A673 (cell line): ENCODE measurements around the gene P4HA2. TPM values are rescaled to one million over a fixed set of nuclear protein-coding genes. Genes with fewer than 3 reads are reported as not detected.
A peak's percentile ranks its signal among the peaks of the same experiment; 100 is the strongest.

Experiments
- BruUV-seq: library from RNA; stranded (reverse); fragments of 400-500 nt; replicated peaks from 2 replicates; lab custom pipeline; 2021; lab: Mats Ljungman, UMichigan
- CTCF ChIA-PET: fragments of 300-600 bp; sonication (Branson Sonifier 250); formaldehyde crosslinking; loops from one replicate; lab custom pipeline; 2022; ENCODE audit warnings: antibody characterized with exemption; lab: Charles Lee
- POLR2A ChIA-PET: fragments of 300-600 bp; sonication (Branson Sonifier 250); formaldehyde crosslinking; loops from one replicate; lab custom pipeline; 2022; ENCODE audit warnings: antibody characterized with exemption; ENCODE audit not compliant: low non-redundant PET; lab: Charles Lee
- DNase-seq: peaks from one replicate; pipeline ENCODE4 v3.0.0-alpha.2; 2015; ENCODE audit warnings: low spot score
- H3K27ac ChIP-seq: fragments of 200-600 bp; sonication (generic); 2 replicates; pipeline ENCODE4 v1.5.1; 2016; ENCODE audit warnings: mixed run types, low read depth, mild to moderate bottlenecking, mixed read lengths, antibody characterized with exemption, low read length; ENCODE audit not compliant: poor library complexity, severe bottlenecking
- H3K27me3 ChIP-seq: fragments of 200-600 bp; sonication (generic); replicated peaks from 2 replicates; pipeline ENCODE4 v1.6.1; 2017; ENCODE audit warnings: mixed run types, low read depth, mild to moderate bottlenecking, mixed read lengths, antibody characterized with exemption, low read length; ENCODE audit not compliant: insufficient read depth, poor library complexity
- H3K36me3 ChIP-seq: fragments of 200-600 bp; sonication (generic); 2 replicates; pipeline ENCODE4 v1.6.1; 2016; ENCODE audit warnings: mixed run types, mild to moderate bottlenecking, mixed read lengths, antibody characterized with exemption, low read length; ENCODE audit not compliant: insufficient read depth, poor library complexity, severe bottlenecking
- H3K4me1 ChIP-seq: fragments of 200-600 bp; sonication (generic); 2 replicates; pipeline ENCODE4 v1.6.1; 2017; ENCODE audit warnings: mixed run types, mild to moderate bottlenecking, mixed read lengths, antibody characterized with exemption, low read length; ENCODE audit not compliant: insufficient read depth, poor library complexity, severe bottlenecking
- H3K4me3 ChIP-seq: fragments of 200-600 bp; sonication (generic); 2 replicates; pipeline ENCODE4 v1.5.1; 2016; ENCODE audit warnings: low read depth, mixed run types, mild to moderate bottlenecking, mixed read lengths, low read length; ENCODE audit not compliant: poor library complexity, severe bottlenecking
- H3K9me3 ChIP-seq: fragments of 200-600 bp; sonication (generic); 2 replicates; pipeline ENCODE4 v1.6.1; 2016; ENCODE audit warnings: mixed run types, low read depth, mild to moderate bottlenecking, mixed read lengths, antibody characterized with exemption, low read length; ENCODE audit not compliant: poor library complexity, severe bottlenecking
- EZH2 ChIP-seq: fragments of 200-600 bp; sonication (generic); IDR thresholded peaks from 2 replicates; pipeline ENCODE4 v1.6.1; 2017; ENCODE audit warnings: borderline replicate concordance, low read depth, mild to moderate bottlenecking, mixed read lengths, antibody characterized with exemption, low read length; ENCODE audit not compliant: poor library complexity, severe bottlenecking
- intact Hi-C: fragments of 100-400 bp; cut with micrococcal nuclease; formaldehyde crosslinking; loops from one replicate; pipeline ENCODE4 v1.10.0; 2022; ENCODE audit not compliant: unreplicated experiment
- total RNA-seq: library from RNA; stranded (reverse); gene quantifications from 2 replicates; pipeline ENCODE4 v1.2.3, GENCODE V29; 2021
- TF ChIP-seq, protein P1 (sequence below): fragments of 300-800, 200-600 bp; sonication (generic); conservative IDR thresholded peaks from 2 replicates; pipeline ENCODE4 v1.5.1; 2017; ENCODE audit warnings: low read depth, mild to moderate bottlenecking, antibody characterized with exemption, low read length, moderate library complexity, mixed read lengths

P4HA2 gene
- total RNA-seq, 1 experiment from 2014 or later, result 2.8 TPM

DNA sequence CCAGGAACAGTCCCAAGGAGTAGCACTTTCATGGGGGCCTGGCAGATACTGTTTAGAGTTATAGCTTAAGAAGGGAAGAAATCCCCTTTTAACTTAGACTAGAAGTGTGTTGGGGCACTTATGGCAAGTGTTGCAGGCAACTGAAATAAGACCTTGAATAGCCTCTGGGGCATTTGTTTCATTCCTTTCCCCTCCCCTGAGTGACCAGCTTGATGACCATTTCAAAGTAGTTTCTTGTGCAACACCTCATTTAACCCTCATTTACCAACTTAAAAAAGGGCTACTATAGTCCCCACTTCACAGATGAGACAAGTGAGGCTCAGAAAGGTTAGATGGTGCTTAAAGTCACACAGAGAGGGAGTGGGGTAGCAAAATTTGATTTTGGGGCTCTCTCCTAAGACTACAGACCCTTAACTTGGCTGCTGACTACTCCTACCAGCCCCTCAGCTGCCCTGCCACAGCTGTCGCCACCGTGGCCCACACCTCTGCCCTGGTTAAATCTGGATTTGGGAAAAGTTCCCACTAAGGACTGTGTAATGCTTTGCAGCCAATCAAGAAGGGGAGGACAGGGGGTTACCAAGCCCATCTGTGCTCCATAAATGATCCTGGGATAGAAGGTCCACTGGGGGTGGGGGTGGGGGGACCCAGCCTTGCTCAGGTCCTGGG is 35.4 kb upstream of the P4HA2 start:
- BruUV-seq, result no TSS peak
- Histone ChIP-seq H3K4me1 (peaks cover 14% of the 10 kb centered on the region), H3K4me3 (no peak overlapping the region), H3K9me3 (no peaks in the 10 kb centered on the region), H3K27me3 (no peaks in the 10 kb centered on the region), H3K36me3 (no peaks in the 10 kb centered on the region), H3K27ac (no peak overlapping the region)
- DNase-seq, result no peak
- TF ChIP-seq, protein P1, sequence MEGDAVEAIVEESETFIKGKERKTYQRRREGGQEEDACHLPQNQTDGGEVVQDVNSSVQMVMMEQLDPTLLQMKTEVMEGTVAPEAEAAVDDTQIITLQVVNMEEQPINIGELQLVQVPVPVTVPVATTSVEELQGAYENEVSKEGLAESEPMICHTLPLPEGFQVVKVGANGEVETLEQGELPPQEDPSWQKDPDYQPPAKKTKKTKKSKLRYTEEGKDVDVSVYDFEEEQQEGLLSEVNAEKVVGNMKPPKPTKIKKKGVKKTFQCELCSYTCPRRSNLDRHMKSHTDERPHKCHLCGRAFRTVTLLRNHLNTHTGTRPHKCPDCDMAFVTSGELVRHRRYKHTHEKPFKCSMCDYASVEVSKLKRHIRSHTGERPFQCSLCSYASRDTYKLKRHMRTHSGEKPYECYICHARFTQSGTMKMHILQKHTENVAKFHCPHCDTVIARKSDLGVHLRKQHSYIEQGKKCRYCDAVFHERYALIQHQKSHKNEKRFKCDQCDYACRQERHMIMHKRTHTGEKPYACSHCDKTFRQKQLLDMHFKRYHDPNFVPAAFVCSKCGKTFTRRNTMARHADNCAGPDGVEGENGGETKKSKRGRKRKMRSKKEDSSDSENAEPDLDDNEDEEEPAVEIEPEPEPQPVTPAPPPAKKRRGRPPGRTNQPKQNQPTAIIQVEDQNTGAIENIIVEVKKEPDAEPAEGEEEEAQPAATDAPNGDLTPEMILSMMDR, result no peak
- no peak for TF ChIP-seq EZH2
- ChIA-PET CTCF (no interaction called here), POLR2A (no interaction called here)
- intact Hi-C loops, result no loop called here

DNA sequence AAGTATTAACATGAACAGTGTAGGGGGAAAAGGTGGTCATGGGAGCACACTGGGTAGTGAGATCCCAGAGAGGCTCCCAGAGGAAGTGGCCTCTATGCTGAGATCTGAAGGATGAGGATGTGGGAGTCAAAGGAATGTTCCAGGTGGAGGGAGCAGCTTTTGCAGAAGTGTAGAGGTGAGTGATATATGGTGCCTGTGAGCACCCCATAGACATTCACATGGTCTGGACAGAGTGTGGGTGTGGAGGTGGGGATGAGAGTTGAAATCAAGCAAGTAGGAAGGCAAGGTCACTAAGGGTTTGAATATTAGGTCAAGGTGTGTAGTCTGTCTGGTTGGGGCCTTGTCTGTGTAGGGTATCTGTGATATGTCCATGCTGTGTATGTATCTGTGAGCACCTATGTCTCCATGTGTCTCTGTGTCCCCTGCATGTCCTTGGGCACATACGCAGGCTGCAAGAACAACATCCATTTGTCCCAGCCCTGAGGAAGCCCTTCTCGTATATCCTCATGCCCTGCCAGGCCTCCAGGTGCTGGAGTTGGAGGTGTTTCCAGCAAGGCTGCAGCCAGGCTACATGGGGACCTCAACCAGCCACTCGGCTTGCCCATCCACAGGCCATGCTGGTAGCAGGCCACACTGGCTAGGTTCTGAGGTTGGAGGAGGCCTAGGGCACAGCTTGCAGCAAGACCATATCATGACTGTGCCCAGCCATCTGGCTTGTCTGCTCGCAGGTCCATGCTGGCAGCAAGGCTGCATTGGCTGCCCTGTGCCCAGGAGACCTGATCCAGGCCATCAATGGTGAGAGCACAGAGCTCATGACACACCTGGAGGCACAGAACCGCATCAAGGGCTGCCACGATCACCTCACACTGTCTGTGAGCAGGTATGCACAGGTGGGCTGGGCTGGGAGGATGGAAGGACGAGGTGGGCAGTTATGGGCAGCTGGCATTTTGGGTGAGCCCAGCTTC is 34.5 kb upstream of the P4HA2 start:
- no peak overlapping the region for H3K4me3 ChIP-seq
- H3K27ac ChIP-seq, result no peak overlapping the region
- no peaks in the 10 kb centered on the region for H3K9me3 ChIP-seq
- peaks cover 16% of the 10 kb centered on the region for H3K4me1 ChIP-seq
- BruUV-seq, result no TSS peak
- CTCF ChIA-PET, result no interaction called here
- no peak for DNase-seq
- no peaks in the 10 kb centered on the region for H3K27me3 ChIP-seq
- TF ChIP-seq, protein P1, result no peak
- TF ChIP-seq EZH2, result no peak
- POLR2A ChIA-PET, result no interaction called here
- intact Hi-C loops, result no loop called here
- H3K36me3 ChIP-seq, result no peaks in the 10 kb centered on the region

DNA sequence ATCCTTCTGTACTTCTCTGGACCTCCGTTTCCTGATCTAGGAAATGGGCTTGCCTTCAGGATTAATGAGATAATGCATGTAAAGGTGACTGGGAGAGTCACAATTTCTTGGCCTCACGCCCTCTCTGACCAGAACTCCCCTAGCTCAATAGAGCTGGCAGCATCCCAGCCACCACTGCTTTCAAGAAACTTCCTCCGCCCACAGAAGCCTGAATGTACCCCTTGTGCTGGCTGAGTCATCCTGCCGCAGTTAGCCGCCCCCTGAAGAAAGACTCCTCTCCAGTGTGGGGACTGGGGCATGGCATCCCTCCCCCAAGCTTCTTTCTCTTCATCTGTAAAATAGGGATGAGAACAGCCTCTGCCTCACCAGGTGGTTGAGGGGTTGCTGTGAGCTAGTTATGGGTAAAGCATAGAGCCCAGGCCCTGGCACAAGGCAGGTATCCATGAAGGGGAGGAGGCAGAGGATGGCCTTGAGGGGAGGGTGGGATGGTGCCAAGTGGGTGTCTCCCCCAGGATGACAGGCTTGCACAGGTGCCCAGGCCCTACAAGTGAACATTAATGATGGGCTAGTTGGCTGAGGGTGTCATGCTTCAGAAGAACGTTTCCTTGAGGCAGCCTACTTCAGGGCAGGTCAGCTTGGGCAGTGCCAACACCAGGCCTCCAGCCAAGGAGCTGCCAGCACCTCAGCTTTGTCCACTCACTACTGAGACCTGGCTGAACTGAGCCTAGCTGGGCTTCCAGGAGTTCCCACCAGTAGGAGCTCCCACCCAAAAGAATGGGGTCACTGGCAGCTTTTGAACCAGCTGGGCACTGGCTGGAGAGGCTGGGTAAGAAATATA is 33.3 kb upstream of the P4HA2 start:
- H3K36me3 ChIP-seq, result no peaks in the 10 kb centered on the region
- TF ChIP-seq EZH2, result no peak
- no peak overlapping the region for H3K27ac ChIP-seq
- ChIA-PET CTCF (interaction anchor here (0.7 kb wide), 2 partner anchors 11 to 240 kb away, joined by 3 to 5 read pairs; no protein-coding TSS in a partner anchor), POLR2A (no interaction called here)
- intact Hi-C loops, result no loop called here
- DNase-seq, result peak; percentile 56
- peaks cover 16% of the 10 kb centered on the region for H3K4me1 ChIP-seq
- no peaks in the 10 kb centered on the region for H3K9me3 ChIP-seq
- no peak overlapping the region for H3K4me3 ChIP-seq
- BruUV-seq, result no TSS peak
- H3K27me3 ChIP-seq, result no peaks in the 10 kb centered on the region
